Erythroblast (primary cell): ENCODE data around the gene HID1.
"Not testable (repeated sequence)": the region's sequence is repeated elsewhere in the genome, so short reads cannot be mapped to it uniquely, and the experiment has no call there.

Experiments used
- GATA1 ChIP-seq: IDR thresholded peaks from 2 replicates; pipeline ENCODE4 v1.6.1; 2011; ENCODE audit warnings: low read depth, mild to moderate bottlenecking, control low read depth, low read length, moderate library complexity
- POLR2A ChIP-seq: IDR thresholded peaks from 2 replicates; pipeline ENCODE4 v1.6.1; 2011; ENCODE audit warnings: mild to moderate bottlenecking, low read length

DNA sequence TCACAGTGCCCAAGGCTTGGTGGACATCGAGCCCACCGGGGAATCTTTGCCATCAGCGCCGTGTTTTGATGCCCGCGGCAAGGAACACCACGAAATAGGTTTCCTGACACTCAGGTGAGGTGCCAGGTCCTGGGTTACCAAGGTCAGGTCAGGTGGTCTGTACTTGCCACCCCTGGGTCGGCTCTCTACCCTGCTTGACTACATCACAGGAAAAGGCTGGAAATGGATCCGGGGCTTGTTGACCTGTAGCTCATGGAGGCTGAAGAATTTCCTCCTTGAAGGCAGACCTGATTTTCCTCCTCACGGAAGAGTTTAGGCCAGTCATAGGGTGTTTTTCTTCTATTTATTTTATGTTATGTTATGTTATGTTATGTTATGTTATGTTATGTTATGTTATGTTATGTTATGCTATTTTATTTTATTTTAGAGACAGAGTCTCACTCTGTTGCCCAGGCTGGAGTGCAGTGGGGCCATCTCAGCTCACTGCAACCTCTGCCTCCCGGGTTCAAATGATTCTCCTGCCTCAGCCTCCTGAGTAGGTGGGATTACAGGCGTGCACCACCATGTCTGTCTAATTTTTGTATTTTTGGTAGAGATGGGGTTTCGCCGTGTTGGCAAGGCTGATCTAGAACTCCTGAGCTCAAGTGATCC is 10.2 kb upstream of the HID1 start:
- TF ChIP-seq POLR2A, GATA1: not testable (repeated sequence)
